ENCODE measurements around the gene WHAMM.

WHAMM gene

DNA sequence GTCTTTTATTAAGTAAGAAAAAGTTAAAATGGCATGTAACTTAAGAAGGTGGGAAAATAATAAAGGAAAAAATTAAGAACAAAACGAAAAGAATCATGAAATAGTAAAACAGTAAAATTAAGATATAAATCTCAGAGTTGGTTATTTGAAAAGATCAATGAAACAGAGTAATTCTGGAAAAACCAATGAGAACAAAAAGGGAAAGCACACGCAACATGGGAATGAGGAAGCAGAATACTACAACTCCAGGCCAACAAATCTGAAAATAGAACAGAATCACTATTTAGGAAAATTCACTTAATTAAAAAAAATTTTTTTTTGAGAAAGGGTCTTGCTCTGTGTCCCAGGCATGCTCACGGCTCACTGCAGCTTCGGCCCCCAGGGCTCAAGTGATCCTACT lies 30.7 kb downstream of the WHAMM start:
- Histone ChIP-seq H3K4me2 (ENCODE audit: low read depth, low read length, poor library complexity, severe bottlenecking) (no peak overlapping the region), H2AFZ (ENCODE audit: low read depth, low read length, severe bottlenecking) (no peak overlapping the region)
- TF ChIP-seq, protein P1, sequence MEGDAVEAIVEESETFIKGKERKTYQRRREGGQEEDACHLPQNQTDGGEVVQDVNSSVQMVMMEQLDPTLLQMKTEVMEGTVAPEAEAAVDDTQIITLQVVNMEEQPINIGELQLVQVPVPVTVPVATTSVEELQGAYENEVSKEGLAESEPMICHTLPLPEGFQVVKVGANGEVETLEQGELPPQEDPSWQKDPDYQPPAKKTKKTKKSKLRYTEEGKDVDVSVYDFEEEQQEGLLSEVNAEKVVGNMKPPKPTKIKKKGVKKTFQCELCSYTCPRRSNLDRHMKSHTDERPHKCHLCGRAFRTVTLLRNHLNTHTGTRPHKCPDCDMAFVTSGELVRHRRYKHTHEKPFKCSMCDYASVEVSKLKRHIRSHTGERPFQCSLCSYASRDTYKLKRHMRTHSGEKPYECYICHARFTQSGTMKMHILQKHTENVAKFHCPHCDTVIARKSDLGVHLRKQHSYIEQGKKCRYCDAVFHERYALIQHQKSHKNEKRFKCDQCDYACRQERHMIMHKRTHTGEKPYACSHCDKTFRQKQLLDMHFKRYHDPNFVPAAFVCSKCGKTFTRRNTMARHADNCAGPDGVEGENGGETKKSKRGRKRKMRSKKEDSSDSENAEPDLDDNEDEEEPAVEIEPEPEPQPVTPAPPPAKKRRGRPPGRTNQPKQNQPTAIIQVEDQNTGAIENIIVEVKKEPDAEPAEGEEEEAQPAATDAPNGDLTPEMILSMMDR (IDR thresholded peaks at IDR 0.05; ENCODE audit: insufficient read depth, low read length, poor library complexity, severe bottlenecking): no peak
- no peak for TF ChIP-seq EZH2phosphoT487 (conservative IDR thresholded peaks at IDR 0.05; ENCODE audit: low read length)

DNA sequence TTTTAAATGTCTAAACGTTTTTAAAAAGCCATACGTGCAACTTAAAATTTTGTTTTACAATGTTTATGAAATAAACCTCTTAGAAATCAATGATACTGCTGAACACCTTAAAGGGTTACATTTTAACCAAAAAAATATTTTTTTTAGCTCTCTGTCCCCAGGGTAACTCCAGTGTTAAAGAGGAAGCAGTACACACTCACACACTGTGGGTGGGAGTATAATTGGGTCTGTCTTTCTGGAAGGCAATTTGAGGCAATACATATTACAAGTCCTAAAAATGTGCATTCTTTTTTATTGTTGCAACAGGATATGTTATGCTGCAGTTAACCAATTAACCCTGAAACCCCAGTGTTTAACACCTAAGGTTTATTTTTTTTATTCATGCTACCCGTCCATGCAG lies 34.1 kb downstream of the WHAMM start:
- TF ChIP-seq, protein P1 (IDR thresholded peaks at IDR 0.05; ENCODE audit: insufficient read depth, low read length, poor library complexity, severe bottlenecking): no peak
- no peak for TF ChIP-seq EZH2phosphoT487 (conservative IDR thresholded peaks at IDR 0.05; ENCODE audit: low read length)
- Histone ChIP-seq H4K20me1 (ENCODE audit: low read depth, low read length) (no peaks in the 10 kb centered on the region), H2AFZ (ENCODE audit: low read depth, low read length, severe bottlenecking) (no peak overlapping the region), H3K4me2 (ENCODE audit: low read depth, low read length, poor library complexity, severe bottlenecking) (peak overlapping the region; percentile 64), H3K9me3 (ENCODE audit: insufficient read depth, low read length) (no peaks in the 10 kb centered on the region), H3F3A (ENCODE audit: insufficient read depth) (peaks cover 18% of the 10 kb centered on the region), H3K4me3 (ENCODE audit: insufficient read depth, low read length, poor library complexity, severe bottlenecking) (peak overlapping the region; percentile 33), H3K9me2 (replicated peaks; ENCODE audit: insufficient read depth, low read length) (no peaks in the 10 kb centered on the region), H3K27me3 (ENCODE audit: low read length) (no peaks in the 10 kb centered on the region), H3K27ac (ENCODE audit: low read depth, low read length) (no peak overlapping the region), H3K36me3 (ENCODE audit: low read length) (no peaks in the 10 kb centered on the region), H3K79me2 (ENCODE audit: insufficient read depth, low read length) (no peaks in the 10 kb centered on the region), H3K9ac (ENCODE audit: low read length) (no peak overlapping the region)

More for the DNA sequence above, 30.7 kb downstream of the WHAMM start:
- H3K79me2 ChIP-seq (ENCODE audit: insufficient read depth, low read length): no peaks in the 10 kb centered on the region
- H3K36me3 ChIP-seq (ENCODE audit: low read length): no peaks in the 10 kb centered on the region
- H3K27ac ChIP-seq (ENCODE audit: low read depth, low read length): no peak overlapping the region
- no peaks in the 10 kb centered on the region for H3K9me3 ChIP-seq (ENCODE audit: insufficient read depth, low read length)
- H3K9ac ChIP-seq (ENCODE audit: low read length): no peak overlapping the region
- H3K4me3 ChIP-seq (ENCODE audit: insufficient read depth, low read length, poor library complexity, severe bottlenecking): no peak overlapping the region
- no peaks in the 10 kb centered on the region for H3K9me2 ChIP-seq (replicated peaks; ENCODE audit: insufficient read depth, low read length)
- H3F3A ChIP-seq (ENCODE audit: insufficient read depth): peaks cover 14% of the 10 kb centered on the region
- H3K27me3 ChIP-seq (ENCODE audit: low read length): no peaks in the 10 kb centered on the region
- H4K20me1 ChIP-seq (ENCODE audit: low read depth, low read length): no peaks in the 10 kb centered on the region

DNA sequence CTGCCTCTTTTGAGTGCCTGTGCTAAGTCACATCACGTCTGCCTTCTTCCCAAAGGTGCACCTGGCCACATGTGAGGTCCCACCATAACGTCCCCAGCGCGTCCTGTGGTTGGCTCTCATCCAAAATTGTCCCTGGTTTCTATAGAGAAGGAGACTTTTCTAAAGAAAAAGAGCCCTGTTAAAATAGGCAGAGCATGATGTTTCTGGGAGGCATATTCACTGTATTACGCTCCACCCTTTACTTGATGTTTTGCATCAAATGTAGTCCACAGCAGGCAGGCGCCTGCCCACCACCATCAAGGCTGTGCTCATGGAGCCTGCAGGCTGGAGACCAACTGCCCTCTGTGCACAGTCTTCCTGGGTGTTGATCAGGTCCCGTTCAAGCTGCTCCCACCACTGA lies 36.3 kb downstream of the WHAMM start:
- TF ChIP-seq EZH2phosphoT487 (conservative IDR thresholded peaks at IDR 0.05; ENCODE audit: low read length): no peak
- TF ChIP-seq, protein P1 (IDR thresholded peaks at IDR 0.05; ENCODE audit: insufficient read depth, low read length, poor library complexity, severe bottlenecking): no peak
- H3K4me3 ChIP-seq (ENCODE audit: insufficient read depth, low read length, poor library complexity, severe bottlenecking): no peak overlapping the region
- H3K79me2 ChIP-seq (ENCODE audit: insufficient read depth, low read length): no peaks in the 10 kb centered on the region
- no peaks in the 10 kb centered on the region for H3K36me3 ChIP-seq (ENCODE audit: low read length)
- no peaks in the 10 kb centered on the region for H4K20me1 ChIP-seq (ENCODE audit: low read depth, low read length)
- H3K9me3 ChIP-seq (ENCODE audit: insufficient read depth, low read length): no peaks in the 10 kb centered on the region
- no peaks in the 10 kb centered on the region for H3K27me3 ChIP-seq (ENCODE audit: low read length)
- H3K9me2 ChIP-seq (replicated peaks; ENCODE audit: insufficient read depth, low read length): no peaks in the 10 kb centered on the region
- H2AFZ ChIP-seq (ENCODE audit: low read depth, low read length, severe bottlenecking): no peak overlapping the region
- peaks cover 18% of the 10 kb centered on the region for H3F3A ChIP-seq (ENCODE audit: insufficient read depth)
- H3K4me2 ChIP-seq (ENCODE audit: low read depth, low read length, poor library complexity, severe bottlenecking): no peak overlapping the region
- no peak overlapping the region for H3K9ac ChIP-seq (ENCODE audit: low read length)
- no peak overlapping the region for H3K27ac ChIP-seq (ENCODE audit: low read depth, low read length)
